ENCODE measurements around the gene PAQR4.

DNA sequence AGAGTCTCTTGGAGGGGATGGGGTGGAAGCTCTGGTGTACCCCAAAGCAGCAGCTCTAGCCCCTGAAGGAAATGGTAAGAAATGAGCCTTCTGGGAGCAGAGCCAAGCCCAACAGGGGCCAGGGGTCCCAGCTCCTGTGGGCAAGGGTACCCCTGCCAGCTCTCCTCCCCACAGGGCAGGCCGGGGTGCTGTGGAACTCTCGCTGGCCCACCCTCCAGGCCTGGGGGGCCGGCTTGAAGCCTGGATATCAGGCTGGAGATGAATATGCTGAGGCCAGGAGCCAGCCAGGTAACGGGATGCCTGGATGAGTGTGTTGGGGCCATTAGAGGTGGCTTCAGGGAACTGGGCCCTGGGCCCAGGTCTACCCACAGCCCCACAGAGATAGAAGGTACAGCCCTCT, 31.4 kb downstream of the PAQR4 start:
- TF ChIP-seq, protein P1, sequence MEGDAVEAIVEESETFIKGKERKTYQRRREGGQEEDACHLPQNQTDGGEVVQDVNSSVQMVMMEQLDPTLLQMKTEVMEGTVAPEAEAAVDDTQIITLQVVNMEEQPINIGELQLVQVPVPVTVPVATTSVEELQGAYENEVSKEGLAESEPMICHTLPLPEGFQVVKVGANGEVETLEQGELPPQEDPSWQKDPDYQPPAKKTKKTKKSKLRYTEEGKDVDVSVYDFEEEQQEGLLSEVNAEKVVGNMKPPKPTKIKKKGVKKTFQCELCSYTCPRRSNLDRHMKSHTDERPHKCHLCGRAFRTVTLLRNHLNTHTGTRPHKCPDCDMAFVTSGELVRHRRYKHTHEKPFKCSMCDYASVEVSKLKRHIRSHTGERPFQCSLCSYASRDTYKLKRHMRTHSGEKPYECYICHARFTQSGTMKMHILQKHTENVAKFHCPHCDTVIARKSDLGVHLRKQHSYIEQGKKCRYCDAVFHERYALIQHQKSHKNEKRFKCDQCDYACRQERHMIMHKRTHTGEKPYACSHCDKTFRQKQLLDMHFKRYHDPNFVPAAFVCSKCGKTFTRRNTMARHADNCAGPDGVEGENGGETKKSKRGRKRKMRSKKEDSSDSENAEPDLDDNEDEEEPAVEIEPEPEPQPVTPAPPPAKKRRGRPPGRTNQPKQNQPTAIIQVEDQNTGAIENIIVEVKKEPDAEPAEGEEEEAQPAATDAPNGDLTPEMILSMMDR (IDR thresholded peaks at IDR 0.05; ENCODE audit: low read length) = no peak
- no peak for TF ChIP-seq EZH2 (IDR thresholded peaks at IDR 0.05; ENCODE audit: borderline replicate concordance, low read length)

Measured in OCI-LY1 (cell line).